Brain microvascular endothelial cell (primary cell): ENCODE data around the gene IL24.

Source experiments
- DNase-seq: peaks from one replicate; pipeline ENCODE4 v3.0.0-alpha.2; 2020
- H3K27ac ChIP-seq: fragments of 250-450 bp; sonication (Bioruptor Pico); 2 replicates; pipeline ENCODE4 v1.5.1; 2020; ENCODE audit warnings: mild to moderate bottlenecking, moderate library complexity
- H3K27me3 ChIP-seq: fragments of 250-450 bp; sonication (Bioruptor Pico); replicated peaks from 2 replicates; pipeline ENCODE4 v1.5.1; 2020; ENCODE audit warnings: mild to moderate bottlenecking
- H3K36me3 ChIP-seq: fragments of 250-450 bp; sonication (Bioruptor Pico); replicated peaks from 2 replicates; pipeline ENCODE4 v1.5.1; 2020; ENCODE audit warnings: mild to moderate bottlenecking
- H3K4me3 ChIP-seq: 2 replicates; pipeline ENCODE4 v1.5.1; 2011; ENCODE audit warnings: low read depth, mild to moderate bottlenecking, control low read depth, low read length, moderate library complexity
- CTCF ChIP-seq: IDR thresholded peaks from 2 replicates; pipeline ENCODE4 v1.5.1; 2011; ENCODE audit warnings: low read depth, mild to moderate bottlenecking, moderate library complexity, low read length, control low read depth, inconsistent platforms; ENCODE audit errors: missing control alignments
- in situ Hi-C: cut with HindIII; loops from 2 replicates; pipeline ENCODE4 v1.10.0; 2017; ENCODE audit warnings: low sequenced_read_pairs, low pct_ligation_motif_present

Gene IL24

GRCh38 chr1:206911064-206911663 lies 13.9 kb downstream of the IL24 start:
- peak; percentile 60 for DNase-seq
- in situ Hi-C loops = no loop called here
- H3K36me3 ChIP-seq = no peaks in the 10 kb centered on the region
- no peak overlapping the region for H3K4me3 ChIP-seq
- H3K27ac ChIP-seq = no peak overlapping the region
- TF ChIP-seq CTCF = peak; percentile 77
- H3K27me3 ChIP-seq = peaks cover 27% of the 10 kb centered on the region

- peak; percentile 79 for DNase-seq
- H3K36me3 ChIP-seq = no peaks in the 10 kb centered on the region
- peak; percentile 83 for TF ChIP-seq CTCF
- H3K27me3 ChIP-seq = peaks cover 27% of the 10 kb centered on the region
- in situ Hi-C loops = no loop called here
- no peak overlapping the region for H3K4me3 ChIP-seq
- no peak overlapping the region for H3K27ac ChIP-seq
Observed at GRCh38 chr1:206912445-206913095, 15.3 kb downstream of the IL24 start.

- Histone ChIP-seq H3K27ac (no peak overlapping the region), H3K27me3 (peaks cover 25% of the 10 kb centered on the region), H3K4me3 (no peak overlapping the region), H3K36me3 (no peaks in the 10 kb centered on the region)
- no peak for TF ChIP-seq CTCF
- in situ Hi-C loops = no loop called here
- DNase-seq = no peak
Observed at GRCh38 chr1:206913766-206914537, 16.7 kb downstream of the IL24 start.

- in situ Hi-C loops = no loop called here
- no peak for TF ChIP-seq CTCF
- Histone ChIP-seq H3K4me3 (no peak overlapping the region), H3K27me3 (peaks cover 13% of the 10 kb centered on the region), H3K27ac (no peak overlapping the region), H3K36me3 (no peaks in the 10 kb centered on the region)
- DNase-seq = no peak
Observed at GRCh38 chr1:206915030-206915735, 17.9 kb downstream of the IL24 start.

- in situ Hi-C loops = no loop called here
- H3K36me3 ChIP-seq = no peaks in the 10 kb centered on the region
- H3K4me3 ChIP-seq = no peak overlapping the region
- DNase-seq = no peak
- H3K27ac ChIP-seq = no peak overlapping the region
- TF ChIP-seq CTCF = no peak
- peaks cover 11% of the 10 kb centered on the region for H3K27me3 ChIP-seq
Observed at GRCh38 chr1:206916000-206916709, 18.9 kb downstream of the IL24 start.
